GM19452 (cell line): Measurements from ENCODE around the gene PPP1R9B.

Source experiments
- ATAC-seq: cut with Tn5 transposase; IDR thresholded peaks from one replicate; pipeline ENCODE4 v1.9.1; 2021; ENCODE audit not compliant: unreplicated experiment

PPP1R9B gene

GRCh38 chr17:50174444-50174843, 24.0 kb upstream of the PPP1R9B start:
- no peak for ATAC-seq

- ATAC-seq, result no peak
Measured at GRCh38 chr17:50173335-50173941, 23.0 kb upstream of the PPP1R9B start.

GRCh38 chr17:50172936-50173334, 22.5 kb upstream of the PPP1R9B start:
- no peak for ATAC-seq

- no peak for ATAC-seq
Measured at GRCh38 chr17:50172130-50172529, 21.7 kb upstream of the PPP1R9B start.

GRCh38 chr17:50171371-50172071, 21.0 kb upstream of the PPP1R9B start:
- ATAC-seq, result no peak

- peak; percentile 70 for ATAC-seq
Measured at GRCh38 chr17:50170662-50171370, 20.3 kb upstream of the PPP1R9B start.

- ATAC-seq, result no peak
Measured at GRCh38 chr17:50169881-50170459, 19.5 kb upstream of the PPP1R9B start.

- no peak for ATAC-seq
Measured at GRCh38 chr17:50169121-50169764, 18.8 kb upstream of the PPP1R9B start.

GRCh38 chr17:50168319-50168718, 17.8 kb upstream of the PPP1R9B start:
- ATAC-seq, result no peak

- no peak for ATAC-seq
Measured at GRCh38 chr17:50167371-50167770, 16.9 kb upstream of the PPP1R9B start.

- no peak for ATAC-seq
Measured at GRCh38 chr17:50166518-50167181, 16.2 kb upstream of the PPP1R9B start.

- ATAC-seq, result no peak
Measured at GRCh38 chr17:50165867-50166517, 15.5 kb upstream of the PPP1R9B start, which contains the start of gene SGCA. Gene SGCA, plus strand, starts transcription at chr17:50166005. Its CDS starts 36 bp downstream, at chr17:50166041.

- no peak for ATAC-seq
Measured at GRCh38 chr17:50165466-50165865, 15.0 kb upstream of the PPP1R9B start.

- ATAC-seq, result no peak
Measured at GRCh38 chr17:50165066-50165465, 14.6 kb upstream of the PPP1R9B start.

- no peak for ATAC-seq
Measured at GRCh38 chr17:50164697-50164988, 14.2 kb upstream of the PPP1R9B start.

- ATAC-seq, result no peak
Measured at GRCh38 chr17:50163843-50164696, 13.6 kb upstream of the PPP1R9B start.

GRCh38 chr17:50162466-50163254, 12.2 kb upstream of the PPP1R9B start:
- no peak for ATAC-seq

GRCh38 chr17:50161911-50162288, 11.4 kb upstream of the PPP1R9B start:
- ATAC-seq, result no peak
